ENCODE measurements around the gene ISG15. TPM values are rescaled to one million over a fixed set of nuclear protein-coding genes. Genes with fewer than 3 reads are reported as not detected.

The ISG15 gene
- total RNA-seq, 1 donor from 2014 or later, result 8.0 TPM

- DNase-seq, result peak; percentile 55
These were observed 17.8 kb downstream of the ISG15 start for GRCh38 chr1:1030867-1031658.

- no peak for DNase-seq
These were observed 18.4 kb downstream of the ISG15 start for GRCh38 chr1:1031659-1032235.

GRCh38 chr1:1032424-1032823 is 19.1 kb downstream of the ISG15 start:
- DNase-seq, result peak; percentile 76

GRCh38 chr1:1033009-1033587 is 19.8 kb downstream of the ISG15 start:
- DNase-seq, result peak; percentile 91

- DNase-seq, result no peak
These were observed 20.6 kb downstream of the ISG15 start for GRCh38 chr1:1033731-1034438.

- DNase-seq, result no peak
These were observed 21.1 kb downstream of the ISG15 start for GRCh38 chr1:1034439-1034781.

GRCh38 chr1:1035291-1035943 is 22.1 kb downstream of the ISG15 start:
- DNase-seq, result no peak

GRCh38 chr1:1037366-1038327 is 24.4 kb downstream of the ISG15 start:
- no peak for DNase-seq

GRCh38 chr1:1038694-1039093 is 25.4 kb downstream of the ISG15 start:
- DNase-seq, result no peak

- no peak for DNase-seq
These were observed 26.0 kb downstream of the ISG15 start for GRCh38 chr1:1039145-1039910.

- peak; percentile 88 for DNase-seq
These were observed 27.0 kb downstream of the ISG15 start for GRCh38 chr1:1040004-1040991.

GRCh38 chr1:1041092-1041523 is 27.8 kb downstream of the ISG15 start:
- DNase-seq, result no peak

- DNase-seq, result no peak
These were observed 28.6 kb downstream of the ISG15 start for GRCh38 chr1:1041873-1042272.

GRCh38 chr1:1042835-1043234 is 29.5 kb downstream of the ISG15 start:
- DNase-seq, result no peak

GRCh38 chr1:1043411-1043810 is 30.1 kb downstream of the ISG15 start:
- DNase-seq, result no peak

- no peak for DNase-seq
These were observed 30.6 kb downstream of the ISG15 start for GRCh38 chr1:1043921-1044320.

GRCh38 chr1:1044455-1045078 is 31.3 kb downstream of the ISG15 start:
- no peak for DNase-seq

GRCh38 chr1:1045129-1045528 is 31.8 kb downstream of the ISG15 start:
- no peak for DNase-seq

- no peak for DNase-seq
These were observed 32.9 kb downstream of the ISG15 start for GRCh38 chr1:1046243-1046642.

Data from tongue (tissue), 2 donors.